ENCODE data around the gene DBH.
"Not testable (repeated sequence)": the region's sequence is repeated elsewhere in the genome, so short reads cannot be mapped to it uniquely, and the experiment has no call there.

DBH gene

GRCh38 chr9:133666387-133666786 lies 30.2 kb downstream of the DBH start:
- DNase-seq (ENCODE audit: low spot score): no peak

- no peak for DNase-seq (ENCODE audit: low spot score)
Observed at GRCh38 chr9:133666845-133667244, 30.7 kb downstream of the DBH start.

GRCh38 chr9:133667759-133668450 lies 31.7 kb downstream of the DBH start:
- no peak for DNase-seq (ENCODE audit: low spot score)

- no peak for DNase-seq (ENCODE audit: low spot score)
Observed at GRCh38 chr9:133669182-133669801, 33.1 kb downstream of the DBH start.

- no peak for DNase-seq (ENCODE audit: low spot score)
Observed at GRCh38 chr9:133670466-133670865, 34.3 kb downstream of the DBH start.

- no peak for DNase-seq (ENCODE audit: low spot score)
Observed at GRCh38 chr9:133671371-133671770, 35.2 kb downstream of the DBH start.

GRCh38 chr9:133672503-133673257 lies 36.5 kb downstream of the DBH start:
- DNase-seq (ENCODE audit: low spot score): no peak

- no peak for DNase-seq (ENCODE audit: low spot score)
Observed at GRCh38 chr9:133673258-133673655, 37.1 kb downstream of the DBH start.

- DNase-seq (ENCODE audit: low spot score): no peak
Observed at GRCh38 chr9:133674091-133674490, 37.9 kb downstream of the DBH start.

- not testable (repeated sequence) for DNase-seq (ENCODE audit: low spot score)
Observed at GRCh38 chr9:133675796-133676195, 39.6 kb downstream of the DBH start.

- DNase-seq (ENCODE audit: low spot score): no peak
Observed at GRCh38 chr9:133676450-133676849, 40.3 kb downstream of the DBH start.

GRCh38 chr9:133677126-133678010 lies 41.2 kb downstream of the DBH start:
- no peak for DNase-seq (ENCODE audit: low spot score)

GRCh38 chr9:133679056-133679455 lies 42.9 kb downstream of the DBH start:
- no peak for DNase-seq (ENCODE audit: low spot score)

- no peak for DNase-seq (ENCODE audit: low spot score)
Observed at GRCh38 chr9:133679466-133680061, 43.4 kb downstream of the DBH start.

GRCh38 chr9:133680250-133680975 lies 44.2 kb downstream of the DBH start:
- DNase-seq (ENCODE audit: low spot score): no peak

- no peak for DNase-seq (ENCODE audit: low spot score)
Observed at GRCh38 chr9:133680976-133681657, 45.0 kb downstream of the DBH start.

- DNase-seq (ENCODE audit: low spot score): no peak
Observed at GRCh38 chr9:133681658-133682306, 45.6 kb downstream of the DBH start.

- DNase-seq (ENCODE audit: low spot score): no peak
Observed at GRCh38 chr9:133682818-133683585, 46.8 kb downstream of the DBH start.

- no peak for DNase-seq (ENCODE audit: low spot score)
Observed at GRCh38 chr9:133683586-133684120, 47.5 kb downstream of the DBH start.

All from NAMALWA (cell line).